Breast epithelium (tissue), 4 donors: ENCODE data around the gene STX18. TPM values are rescaled to one million over a fixed set of nuclear protein-coding genes. Genes with fewer than 3 reads are reported as not detected.

Source experiments
- DNase-seq, 2 donors: peaks; one replicate each; pipeline ENCODE4 v3.0.0-alpha.2; 2019; ENCODE audit warnings: low spot score in 2 of 2
- H3K27ac ChIP-seq, 2 donors: fragments of 200-600 bp; sonication (generic) in 1 of 2; one replicate each; pipeline ENCODE4 v1.5.1; 2016 to 2019; ENCODE audit warnings: mild to moderate bottlenecking in 1 of 2
- H3K27me3 ChIP-seq, 2 donors: fragments of 200-600 bp; sonication (generic) in 1 of 2; one replicate each; pipeline versions ENCODE4 v1.5.1 to v1.6.0; 2017 to 2019; ENCODE audit warnings: control low read depth in 1 of 2, mild to moderate bottlenecking in 1 of 2
- H3K36me3 ChIP-seq: fragments of 200-600 bp; one replicate; pipeline ENCODE4 v1.5.1; 2019
- H3K4me1 ChIP-seq, 2 donors: fragments of 200-600 bp; sonication (generic); one replicate each; pipeline ENCODE4 v1.5.1; 2016 to 2019; ENCODE audit warnings: control low read depth in 1 of 2
- H3K4me3 ChIP-seq, 3 donors: fragments of 200-600 bp; sonication (generic); 1 replicate in 2 of 3; 2 replicates in 1 of 3; pipeline ENCODE4 v1.5.1; 2016 to 2019; ENCODE audit warnings: mild to moderate bottlenecking in 3 of 3, moderate library complexity in 2 of 3
- H3K9me3 ChIP-seq, 2 donors: fragments of 200-600 bp; sonication (generic) in 1 of 2; one replicate each; pipeline ENCODE4 v1.5.1; 2016 to 2019; ENCODE audit warnings: control low read depth in 1 of 2
- CTCF ChIP-seq, 3 donors: fragments of 450-650 bp; IDR thresholded peaks; one replicate each; pipeline ENCODE4 v1.5.1; 2016 to 2017; ENCODE audit warnings: antibody characterized with exemption in 3 of 3, mild to moderate bottlenecking in 3 of 3, moderate library complexity in 3 of 3
- POLR2A ChIP-seq: fragments of 450-650 bp; IDR thresholded peaks from one replicate; pipeline ENCODE4 v1.6.1; 2016; ENCODE audit warnings: antibody characterized with exemption, mild to moderate bottlenecking, moderate library complexity
- POLR2AphosphoS5 ChIP-seq, 3 donors: sonication (generic); formaldehyde crosslinking; IDR thresholded peaks; one replicate each; pipeline ENCODE4 v1.6.1; 2017; ENCODE audit warnings: antibody characterized with exemption in 3 of 3
- intact Hi-C: fragments of 100-400 bp; cut with DNase I; formaldehyde crosslinking; loops from one replicate; pipeline ENCODE4 v1.15.1; 2023; ENCODE audit warnings: low total_unique reads
- total RNA-seq, 3 donors: library from RNA; depleted of rRNA; stranded (reverse); fragments of >200 nt; gene quantifications; one replicate each; pipeline ENCODE4 v1.1.0, GENCODE V29; 2016

The STX18 gene
- total RNA-seq, 3 donors from 2014 or later, result 32.2 to 36.3 (median 32.8) TPM

- TF ChIP-seq CTCF (IDR thresholded peaks at IDR 0.05) (no peak), POLR2AphosphoS5 (IDR thresholded peaks at IDR 0.05) (no peak), POLR2A (no peak)
- no peaks in the 10 kb centered on the region for H3K36me3 ChIP-seq
- H3K27ac ChIP-seq, result no peak overlapping the region
- H3K4me3 ChIP-seq, result no peak overlapping the region
- peaks cover 3 to 13% of the 10 kb centered on the region in 2 donors for H3K9me3 ChIP-seq
- H3K27me3 ChIP-seq, result peaks cover 0 to 6% of the 10 kb centered on the region in 2 donors
- DNase-seq, result no peak
- intact Hi-C loops, result no loop called here
- no peaks in the 10 kb centered on the region for H3K4me1 ChIP-seq
Measured at GRCh38 chr4:4377732-4378460, 164.0 kb downstream of the STX18 start.

- no peak overlapping the region for H3K27ac ChIP-seq
- no peak for TF ChIP-seq POLR2AphosphoS5 (IDR thresholded peaks at IDR 0.05)
- no peak for TF ChIP-seq POLR2A
- no peak for TF ChIP-seq CTCF (IDR thresholded peaks at IDR 0.05)
- H3K4me3 ChIP-seq, result no peak overlapping the region
- H3K36me3 ChIP-seq, result no peaks in the 10 kb centered on the region
- DNase-seq, result no peak
- intact Hi-C loops, result no loop called here
- no peaks in the 10 kb centered on the region for H3K4me1 ChIP-seq
- peaks cover 0 to 6% of the 10 kb centered on the region in 2 donors for H3K27me3 ChIP-seq
- H3K9me3 ChIP-seq, result peaks cover 3 to 13% of the 10 kb centered on the region in 2 donors
Measured at GRCh38 chr4:4377191-4377590, 164.7 kb downstream of the STX18 start.

GRCh38 chr4:4376074-4376473, 165.8 kb downstream of the STX18 start:
- Histone ChIP-seq H3K4me1 (no peaks in the 10 kb centered on the region), H3K9me3 (peaks cover 3 to 13% of the 10 kb centered on the region in 2 donors), H3K27ac (no peak overlapping the region), H3K27me3 (peaks cover 0 to 6% of the 10 kb centered on the region in 2 donors), H3K36me3 (no peaks in the 10 kb centered on the region), H3K4me3 (no peak overlapping the region)
- no peak for DNase-seq
- intact Hi-C loops, result no loop called here
- TF ChIP-seq POLR2AphosphoS5 (IDR thresholded peaks at IDR 0.05), result no peak
- TF ChIP-seq POLR2A, result no peak
- TF ChIP-seq CTCF (IDR thresholded peaks at IDR 0.05), result no peak

- Histone ChIP-seq H3K9me3 (peaks cover 3 to 13% of the 10 kb centered on the region in 2 donors), H3K4me3 (no peak overlapping the region), H3K27ac (no peak overlapping the region), H3K27me3 (no peaks in the 10 kb centered on the region), H3K4me1 (no peaks in the 10 kb centered on the region), H3K36me3 (no peaks in the 10 kb centered on the region)
- intact Hi-C loops, result no loop called here
- no peak for TF ChIP-seq POLR2AphosphoS5 (IDR thresholded peaks at IDR 0.05)
- TF ChIP-seq POLR2A, result no peak
- no peak for TF ChIP-seq CTCF (IDR thresholded peaks at IDR 0.05)
- DNase-seq, result no peak
Measured at GRCh38 chr4:4374388-4375098, 167.3 kb downstream of the STX18 start.

Other genes with a start within 250 kb of the STX18 start
- 1 to 10 TPM in 2 of 3 donors, under 1 TPM in 1; 0.48 to 7.3 (median 6.2) TPM for gene NSG1, start 154.9 kb downstream of the STX18 start, total RNA-seq